Stimulated activated CD8-positive, alpha-beta memory T cell treated with anti-CD3 and anti-CD28 coated beads, Interleukin-12 subunit alpha, Interleukin-12 subunit beta, amount 100 ng/mL, for 24 hours (primary cell): Measurements from ENCODE around the gene DDI2.
"Not testable (repeated sequence)": the region's sequence is repeated elsewhere in the genome, so short reads cannot be mapped to it uniquely, and the experiment has no call there.

Experiments used
- DNase-seq: peaks from one replicate; pipeline ENCODE4 v3.0.0-alpha.2; 2020; ENCODE audit errors: extremely low read depth

Gene DDI2

DNA sequence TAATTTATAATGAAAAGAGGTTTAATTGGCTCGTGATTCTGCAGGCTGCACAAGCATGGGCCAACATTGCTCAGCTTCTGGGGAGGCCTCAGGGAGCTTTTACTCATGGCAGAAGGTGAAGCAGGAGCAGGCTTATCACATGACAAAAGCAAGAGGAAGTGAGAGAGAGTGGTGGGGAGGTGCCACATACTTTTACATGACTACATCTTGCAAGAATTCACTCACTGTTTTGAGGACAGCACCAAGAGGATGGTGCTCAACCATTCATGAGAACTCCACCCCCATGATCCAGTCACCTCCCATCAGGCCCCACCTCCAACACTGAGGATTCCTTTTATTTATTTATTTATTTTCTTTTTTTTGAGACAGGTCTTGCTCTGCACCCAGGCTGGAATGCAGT is 61.3 kb downstream of the DDI2 start:
- no peak for DNase-seq

DNA sequence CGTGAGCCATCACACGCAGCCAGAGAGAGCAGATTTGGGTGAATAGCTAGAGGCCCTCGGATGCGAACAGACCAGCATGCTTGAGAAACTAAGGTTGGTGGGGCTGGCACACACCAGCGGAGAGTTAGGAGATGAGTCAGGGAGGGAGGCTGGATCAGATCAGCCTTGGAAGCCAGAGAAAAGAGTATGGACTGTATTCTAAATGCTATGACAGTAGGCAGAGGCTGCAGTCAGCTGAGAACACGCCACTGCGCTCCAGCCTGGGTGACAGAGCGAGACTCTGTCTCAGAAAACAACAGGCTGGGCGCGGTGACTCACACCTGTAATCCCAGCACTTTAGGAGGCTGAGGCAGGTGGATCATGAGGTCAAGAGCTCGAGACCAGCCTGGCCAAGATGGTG is 62.9 kb downstream of the DDI2 start:
- no peak for DNase-seq

DNA sequence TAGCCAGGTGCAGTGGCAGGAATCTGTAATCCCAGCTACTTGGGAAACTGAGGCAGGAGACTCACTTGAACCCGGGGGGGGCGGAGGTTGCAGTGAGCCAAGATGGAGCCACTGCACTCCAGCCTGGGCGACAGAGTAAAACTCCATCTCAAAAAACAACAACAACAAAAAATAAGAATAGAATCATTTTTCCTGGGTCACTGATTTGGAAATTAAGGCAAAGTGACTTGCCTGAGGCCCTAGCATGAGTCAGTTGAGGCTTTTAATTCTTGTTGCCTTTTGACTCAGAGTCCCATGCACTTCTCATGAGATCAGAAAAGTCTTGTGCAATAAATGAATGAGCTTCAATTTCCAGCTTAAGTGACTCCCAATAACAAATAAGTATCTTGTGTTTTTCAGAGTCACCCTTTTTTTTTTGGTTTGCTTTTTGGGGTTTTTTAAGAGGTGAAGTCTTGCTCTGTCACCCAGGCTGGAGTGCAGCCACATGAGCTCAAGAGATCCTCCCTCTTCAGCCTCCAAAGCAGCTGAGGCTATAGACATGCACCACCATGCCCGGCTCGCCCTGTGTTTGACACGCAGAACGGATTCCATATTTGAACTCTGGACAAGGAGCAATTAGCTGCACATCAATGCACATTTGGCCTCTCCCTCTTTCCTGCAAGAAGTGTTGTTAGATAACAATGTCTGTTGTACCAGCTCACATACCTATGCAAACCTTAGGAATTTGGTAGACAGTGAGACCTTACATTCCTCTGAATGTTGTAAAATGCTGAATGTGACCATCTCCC is 63.5 kb downstream of the DDI2 start:
- DNase-seq, result no peak

DNA sequence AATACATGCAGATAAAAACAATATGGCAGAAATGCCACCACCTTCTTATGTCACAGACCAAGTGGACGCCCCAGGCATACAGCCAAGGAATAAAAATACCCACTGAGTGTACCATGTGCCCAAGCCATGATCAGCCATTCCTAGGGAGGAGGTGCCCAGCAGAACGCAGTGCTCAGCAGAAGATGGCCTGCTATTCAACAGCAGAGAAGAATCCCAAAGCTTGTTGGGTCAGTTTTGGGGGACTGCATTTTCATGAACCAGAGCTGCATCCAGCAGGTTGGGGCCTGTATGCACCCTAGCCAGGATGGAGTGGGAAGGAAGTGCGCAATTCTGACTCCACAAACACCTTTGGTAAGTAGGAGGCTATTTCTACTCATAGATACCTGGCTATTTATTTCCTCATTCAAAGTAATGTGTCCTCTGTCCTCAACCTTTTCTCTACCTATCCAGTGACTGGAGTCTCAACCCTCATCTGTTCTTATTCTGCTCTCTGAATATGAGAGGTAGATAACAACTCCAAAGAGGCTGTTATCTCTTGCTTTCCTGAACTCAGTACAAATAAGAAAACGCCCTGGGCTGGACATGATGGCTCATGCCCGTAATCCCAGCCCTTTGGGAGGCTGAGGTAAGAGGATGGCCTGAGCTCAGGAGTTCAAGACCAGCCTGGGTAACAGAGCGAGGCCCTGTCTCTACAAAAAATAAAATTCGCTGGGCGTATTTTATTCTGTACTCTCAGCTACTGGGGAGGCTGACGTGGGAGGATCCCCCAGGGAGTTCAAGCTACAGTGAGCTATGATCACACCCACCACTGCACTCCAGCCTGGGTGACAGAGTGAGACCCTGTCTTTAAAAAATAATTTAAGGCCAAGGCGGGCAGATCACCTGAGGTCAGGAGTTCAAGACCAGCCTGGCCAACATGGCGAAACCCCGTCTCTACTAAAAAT is 64.4 kb downstream of the DDI2 start:
- no peak for DNase-seq

DNA sequence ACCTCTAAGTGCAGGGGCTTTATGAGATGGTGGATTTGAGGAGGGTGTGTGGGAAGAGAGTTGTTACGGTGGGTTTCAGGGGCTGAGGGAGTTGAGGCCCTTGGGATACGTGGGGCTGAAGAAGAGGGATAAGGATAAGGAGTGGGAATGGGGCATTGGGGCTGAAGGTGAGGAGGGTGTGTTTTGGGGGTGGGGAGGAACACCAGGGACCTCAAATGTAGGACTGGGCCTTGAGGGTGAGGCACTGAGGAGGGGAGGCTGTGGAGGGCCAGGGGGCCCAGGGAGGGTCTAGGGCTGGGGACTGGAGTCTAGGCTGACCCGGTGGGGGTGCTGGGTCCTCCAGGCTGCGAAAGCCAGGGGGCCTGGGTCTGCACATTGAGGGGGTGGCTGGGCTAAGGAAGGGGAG is 65.7 kb downstream of the DDI2 start:
- DNase-seq, result no peak

DNA sequence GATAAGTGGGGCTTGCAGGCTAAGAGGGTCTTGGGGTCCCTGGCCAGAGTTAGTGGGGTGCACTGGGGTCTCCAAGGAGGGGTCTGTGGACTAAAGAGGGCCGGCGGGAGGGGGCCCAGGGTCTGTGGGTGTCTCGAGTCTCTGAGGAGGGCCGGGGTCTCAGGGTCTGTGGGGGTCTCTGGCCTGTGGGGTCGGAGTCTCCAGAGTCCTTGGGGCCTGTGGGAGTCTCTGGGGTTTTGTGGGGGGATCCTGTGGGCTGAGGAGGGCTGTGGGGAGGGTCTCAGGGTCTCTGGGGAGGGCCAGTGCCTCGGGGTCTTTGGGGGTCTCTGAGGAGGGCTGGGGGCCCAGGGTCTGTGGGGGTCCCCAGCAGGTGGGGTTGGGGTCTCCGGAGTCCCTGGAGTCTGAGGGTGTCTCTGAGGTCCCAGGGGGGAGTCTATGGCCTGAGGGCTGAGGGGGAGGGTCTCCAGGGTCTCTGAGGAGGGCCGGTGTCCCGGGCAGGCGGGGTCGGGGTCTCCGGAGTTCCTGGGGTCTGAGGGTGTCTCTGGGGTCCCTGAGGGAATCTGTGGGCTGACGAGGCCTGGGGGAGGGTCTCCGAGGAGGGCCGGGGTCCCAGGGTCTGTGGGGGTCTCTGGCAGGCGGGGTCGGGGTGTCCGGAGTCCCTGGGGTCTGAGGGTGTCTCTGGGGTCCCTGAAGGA is 66.2 kb downstream of the DDI2 start:
- no peak for DNase-seq

DNA sequence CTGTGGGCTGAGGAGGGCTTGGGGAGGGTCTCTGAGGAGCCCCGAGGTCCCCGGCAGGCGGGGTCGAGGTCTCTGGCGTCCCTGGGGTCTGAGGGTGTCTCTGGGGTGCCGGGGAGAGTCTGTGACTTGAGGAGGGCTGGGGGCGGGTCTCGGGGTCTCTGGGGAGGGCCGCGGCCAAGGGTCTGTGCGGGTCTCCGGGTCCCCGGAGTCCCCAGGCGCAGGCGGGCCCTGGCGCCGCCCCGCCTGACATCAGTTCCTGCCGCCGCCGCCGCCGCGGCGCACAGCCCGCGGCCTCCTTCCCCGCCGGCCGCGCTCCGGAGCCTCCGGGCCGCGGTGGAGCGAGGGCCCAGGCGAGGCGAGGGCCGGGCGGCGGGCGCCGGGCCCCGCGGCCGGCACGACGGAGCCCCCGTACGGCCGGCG is 66.8 kb downstream of the DDI2 start, which contains the start of gene PLEKHM2:
Gene PLEKHM2, plus strand, starts transcription at position 279 of the 420 bp plus-strand sequence. CDS start 239 bp downstream, outside the sequence.
- no peak for DNase-seq

DNA sequence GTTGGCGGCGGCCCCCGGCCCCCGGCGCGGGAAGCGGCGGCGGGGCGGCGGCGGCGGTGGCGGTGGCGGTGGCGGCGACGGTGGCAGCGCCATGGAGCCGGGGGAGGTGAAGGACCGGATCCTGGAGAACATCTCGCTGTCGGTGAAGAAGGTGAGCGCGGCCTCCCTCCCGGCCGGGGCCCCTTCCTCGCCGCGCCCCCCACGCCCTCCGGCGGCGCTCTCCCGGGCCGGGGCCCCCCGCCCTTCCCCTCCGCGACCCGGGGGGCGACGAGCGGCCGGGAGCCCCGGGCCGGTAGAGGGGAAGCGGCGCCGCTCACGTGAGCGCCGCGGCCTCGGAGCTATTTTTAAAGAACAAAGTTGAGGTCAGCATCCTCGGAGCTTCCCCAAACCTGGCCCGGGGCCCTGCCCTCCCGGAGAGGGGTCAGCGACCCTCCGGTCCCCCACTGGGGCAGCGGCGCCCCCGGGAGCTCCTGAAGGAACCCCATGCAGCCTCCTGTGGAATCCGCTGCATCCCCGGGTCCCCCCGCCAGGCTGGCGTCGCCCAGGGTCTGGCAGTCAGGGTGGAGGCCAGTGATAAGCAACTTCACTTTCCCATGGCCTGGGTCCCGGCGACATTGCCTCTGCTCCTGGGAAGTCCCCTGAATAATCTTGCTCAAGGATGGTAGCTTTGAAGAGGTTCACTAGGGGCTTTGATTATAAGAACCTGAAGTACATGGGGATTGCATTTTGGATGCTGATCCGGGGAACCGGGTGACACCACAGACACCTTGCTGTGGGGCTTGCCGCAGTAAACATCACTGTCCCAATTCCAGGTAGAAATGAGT is 67.4 kb downstream of the DDI2 start:
- no peak for DNase-seq

DNA sequence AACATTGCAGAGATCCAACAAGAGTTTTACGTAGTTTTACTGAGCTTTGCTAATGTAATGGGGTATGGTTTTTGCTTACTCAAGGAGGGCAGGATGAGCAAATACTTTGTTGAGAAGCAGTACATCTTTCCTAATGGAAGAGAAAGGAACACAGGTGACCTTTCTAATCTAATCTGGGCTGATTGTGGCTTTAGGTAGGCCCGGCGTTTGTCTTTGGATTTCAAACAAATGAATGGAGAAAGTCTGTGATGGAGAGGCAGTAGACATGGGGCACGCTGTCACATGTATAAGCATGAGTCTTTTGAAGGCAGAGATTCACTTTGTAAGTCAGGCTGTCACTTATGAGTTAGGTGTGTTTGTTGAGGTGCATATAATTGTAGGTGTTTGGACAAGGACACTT is 68.6 kb downstream of the DDI2 start:
- DNase-seq, result no peak

DNA sequence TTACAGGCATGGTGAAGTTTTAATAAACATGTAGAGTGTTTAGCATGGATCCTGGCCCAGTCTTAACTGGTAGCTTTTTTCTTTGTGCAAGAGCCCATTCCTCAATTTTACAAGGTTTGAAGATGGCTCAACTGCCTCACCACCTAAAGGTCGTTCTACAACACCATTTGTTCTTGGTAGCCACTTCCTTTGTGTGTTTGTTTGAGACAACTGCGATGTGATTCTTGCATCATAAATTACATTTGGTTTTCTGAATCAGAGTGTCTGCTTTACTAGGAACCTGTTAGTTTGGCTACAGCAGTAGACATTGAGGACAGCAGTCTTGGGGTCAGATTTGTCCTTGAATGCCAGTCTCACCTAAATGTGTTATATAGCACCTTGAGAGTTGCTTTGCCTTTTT is 70.2 kb downstream of the DDI2 start:
- no peak for DNase-seq

DNA sequence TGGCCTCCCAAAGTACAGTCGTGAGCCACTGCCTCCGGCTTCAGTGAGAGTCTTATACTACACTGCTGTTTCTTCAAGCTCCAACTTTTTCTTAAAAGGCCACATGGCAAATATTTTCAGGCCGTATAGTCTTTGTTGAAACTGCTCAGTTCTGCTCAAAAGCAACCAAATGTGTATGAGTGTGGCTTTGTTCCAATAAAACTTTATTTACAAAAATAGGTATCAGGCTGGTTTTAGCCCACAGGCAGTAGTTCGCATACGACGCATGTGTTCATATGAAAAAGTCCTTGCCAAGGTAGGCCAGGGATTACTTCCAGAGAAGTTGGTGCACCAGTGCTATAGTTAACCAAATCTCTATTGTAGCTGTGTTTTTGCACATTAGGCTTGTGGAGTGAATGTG is 73.1 kb downstream of the DDI2 start:
- no peak for DNase-seq

DNA sequence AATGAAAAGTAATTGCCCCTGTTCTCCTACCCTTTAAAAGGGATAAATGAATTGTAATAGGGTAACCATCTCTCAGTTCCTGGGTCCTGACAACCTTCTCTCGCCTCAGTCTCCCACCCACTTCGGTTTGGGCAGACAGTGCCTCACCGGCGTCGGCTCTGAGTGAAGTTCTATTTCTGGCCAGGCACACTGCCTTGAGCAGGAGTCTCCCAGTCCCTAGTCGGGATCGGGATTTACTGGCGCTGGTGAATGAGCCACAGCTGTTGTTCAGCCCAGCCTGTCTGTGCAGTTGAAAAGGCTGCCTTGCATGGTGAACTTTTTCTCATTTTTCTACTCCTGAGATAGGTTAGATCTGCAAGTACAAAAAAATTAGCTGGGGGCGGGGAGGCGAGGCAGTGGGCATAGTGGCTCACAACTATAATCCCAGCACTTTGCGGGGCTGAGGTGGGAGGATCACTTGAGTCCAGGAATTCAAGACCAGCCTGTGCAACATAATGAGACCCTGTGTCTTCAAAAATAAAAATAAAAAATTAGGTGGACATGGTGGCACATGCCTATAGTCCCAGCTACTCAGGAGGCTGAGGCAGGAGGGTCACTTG is 74.3 kb downstream of the DDI2 start:
- DNase-seq, result no peak

DNA sequence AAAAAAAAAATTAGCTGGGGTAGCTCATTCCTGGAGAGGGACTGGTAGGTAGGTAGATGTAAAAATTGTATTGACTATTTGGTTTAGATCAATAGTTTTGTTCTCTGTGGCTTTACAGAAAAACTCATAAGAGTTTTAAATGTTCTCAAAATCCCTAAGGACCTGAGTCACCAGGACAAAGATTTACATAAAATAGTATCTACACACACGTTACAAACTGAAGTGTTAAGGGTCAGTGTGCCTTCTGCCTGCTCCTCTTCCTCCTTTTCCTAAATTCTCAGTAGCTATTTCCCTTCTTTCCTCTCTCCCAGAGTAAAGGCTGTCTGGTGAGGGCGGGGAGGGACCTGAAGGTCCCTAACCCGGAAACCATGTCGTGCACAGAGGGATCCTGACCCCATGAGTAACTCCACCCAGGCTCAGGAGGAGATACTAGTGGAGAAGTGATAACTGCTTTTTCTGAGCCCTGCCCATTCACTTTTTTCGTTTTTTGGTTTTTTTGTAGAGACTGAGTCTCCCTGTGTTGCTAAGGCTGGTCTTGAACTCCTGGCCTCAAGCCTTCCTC is 74.9 kb downstream of the DDI2 start:
- no peak for DNase-seq

DNA sequence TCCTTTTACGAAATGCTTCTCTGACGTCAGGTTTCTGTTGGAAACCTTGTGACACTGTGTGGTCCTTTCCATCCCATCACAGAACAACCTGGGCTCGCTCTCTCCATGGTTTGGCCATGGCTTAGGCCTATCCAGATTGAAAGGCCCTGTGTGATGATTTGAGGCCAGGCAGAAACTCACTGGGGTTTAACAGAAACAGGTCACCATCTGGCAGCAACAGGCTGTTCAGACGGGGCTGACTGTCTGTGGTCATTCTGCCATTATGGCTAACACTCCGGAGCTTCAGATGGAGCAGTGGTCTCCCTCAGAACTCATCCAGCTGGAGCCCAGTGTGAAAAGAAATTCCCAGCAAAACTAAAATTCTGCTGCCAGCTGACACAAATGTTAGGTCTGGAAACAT is 76.1 kb downstream of the DDI2 start:
- no peak for DNase-seq

DNA sequence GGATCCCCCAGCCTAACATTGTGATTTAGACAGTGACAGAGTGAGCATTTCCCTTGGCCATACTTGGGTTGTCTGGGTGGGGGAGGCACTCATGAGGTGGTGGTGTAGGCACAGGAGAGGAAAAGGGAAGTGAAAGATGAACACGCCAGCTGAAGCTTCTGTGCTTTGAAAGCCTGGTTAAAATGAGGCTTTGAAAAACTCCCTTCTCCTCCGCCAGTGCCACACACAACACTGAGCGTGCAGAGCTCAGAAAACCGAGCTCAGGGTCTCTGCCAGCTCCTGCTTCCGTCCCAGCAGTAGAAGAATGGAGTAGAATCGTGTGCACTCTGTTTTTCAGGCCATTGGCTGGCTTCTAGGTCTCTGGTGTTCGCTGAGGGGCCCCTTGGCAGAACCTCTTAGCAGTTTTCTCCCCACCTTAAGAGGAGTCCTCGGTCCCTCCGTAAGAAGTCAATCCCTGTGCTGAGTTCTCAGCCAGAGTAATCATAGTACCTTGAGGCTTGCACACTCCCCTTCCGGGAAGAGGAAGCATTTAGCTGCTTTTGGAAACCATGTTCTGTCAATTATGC is 79.8 kb downstream of the DDI2 start:
- no peak for DNase-seq

DNA sequence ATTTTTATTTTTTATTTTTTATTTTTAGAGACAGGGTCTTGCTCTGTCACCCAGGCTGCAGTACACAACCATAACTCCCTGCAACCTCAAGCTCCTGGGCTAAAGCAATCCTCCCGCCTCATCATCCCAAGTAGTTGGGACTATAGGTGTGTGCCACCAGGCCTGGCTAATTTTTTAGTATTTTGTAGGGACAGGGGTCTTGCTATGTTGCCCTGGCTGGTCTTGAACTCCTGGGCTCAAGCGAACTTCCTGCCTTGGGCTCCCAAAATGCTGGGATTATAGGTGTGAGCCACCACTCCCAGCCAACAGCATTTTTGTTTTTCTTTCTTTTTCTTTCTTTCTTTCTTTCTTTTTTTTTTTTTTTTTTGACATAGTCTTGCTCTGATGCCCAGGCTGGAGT is 80.9 kb downstream of the DDI2 start:
- no peak for DNase-seq

DNA sequence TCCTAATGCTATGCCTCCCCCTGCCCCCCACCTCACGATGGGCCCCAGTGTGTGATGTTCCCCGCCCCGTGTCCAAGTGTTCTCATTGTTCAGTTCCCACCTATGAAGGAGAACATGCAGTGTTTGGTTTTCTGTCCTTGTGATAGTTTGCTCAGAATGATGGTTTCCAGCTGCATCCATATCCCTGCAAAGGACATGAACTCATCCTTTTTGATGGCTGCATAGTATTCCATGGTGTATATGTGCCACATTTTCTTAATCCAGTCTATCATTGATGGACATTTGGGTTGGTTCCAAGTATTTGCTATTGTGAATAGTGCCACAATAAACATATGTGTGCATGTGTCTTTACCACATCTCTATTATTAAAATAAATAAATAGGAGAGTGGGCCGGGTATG is 82.1 kb downstream of the DDI2 start:
- not testable (repeated sequence) for DNase-seq

DNA sequence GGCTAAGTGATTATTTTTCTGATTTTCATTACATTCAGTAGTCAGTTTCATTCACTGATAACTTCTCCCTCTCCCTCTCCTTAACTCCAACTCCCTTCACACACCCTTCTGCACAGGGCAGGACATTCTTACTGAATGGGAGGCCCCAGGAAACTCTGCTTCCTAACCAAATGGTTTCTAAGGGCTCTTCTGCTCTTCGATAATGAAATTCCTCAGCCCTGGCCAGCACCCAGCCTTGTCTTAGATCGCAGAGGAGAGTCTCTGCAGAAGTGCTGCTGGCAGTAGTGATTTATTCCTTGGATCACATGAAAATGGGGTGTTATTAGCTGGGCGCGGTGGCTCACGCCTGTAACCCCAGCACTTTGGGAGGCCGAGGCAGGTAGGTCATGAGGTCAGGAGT is 83.2 kb downstream of the DDI2 start:
- no peak for DNase-seq

DNA sequence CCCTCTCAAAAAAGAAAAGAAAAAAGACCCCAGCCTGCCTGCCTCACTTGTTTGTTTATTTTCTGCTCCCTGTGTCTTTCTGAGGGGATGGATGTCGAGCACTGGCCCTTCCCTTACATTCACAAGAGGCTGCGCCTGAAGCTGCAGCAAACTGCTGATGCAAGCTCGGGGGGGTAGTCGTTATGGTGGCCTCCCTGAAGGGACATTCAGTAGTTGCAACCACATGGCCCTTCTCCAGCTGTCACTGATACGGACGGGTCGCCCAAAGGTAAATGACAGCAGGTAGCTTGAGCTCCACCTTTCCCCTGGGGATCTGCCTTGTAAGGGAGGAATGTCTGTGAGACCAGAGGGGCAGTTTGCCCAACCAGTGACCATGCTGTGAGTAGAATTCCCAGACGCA is 84.5 kb downstream of the DDI2 start:
- no peak for DNase-seq
